GM12801 (cell line): ENCODE data around the gene IFRD2.

ENCODE experiments used
- TF ChIP-seq, protein P1 (sequence below): IDR thresholded peaks from one replicate; pipeline ENCODE4 v1.5.1; 2011; ENCODE audit warnings: control low read depth; ENCODE audit not compliant: insufficient read length; ENCODE audit errors: extremely low read depth

IFRD2 gene

DNA sequence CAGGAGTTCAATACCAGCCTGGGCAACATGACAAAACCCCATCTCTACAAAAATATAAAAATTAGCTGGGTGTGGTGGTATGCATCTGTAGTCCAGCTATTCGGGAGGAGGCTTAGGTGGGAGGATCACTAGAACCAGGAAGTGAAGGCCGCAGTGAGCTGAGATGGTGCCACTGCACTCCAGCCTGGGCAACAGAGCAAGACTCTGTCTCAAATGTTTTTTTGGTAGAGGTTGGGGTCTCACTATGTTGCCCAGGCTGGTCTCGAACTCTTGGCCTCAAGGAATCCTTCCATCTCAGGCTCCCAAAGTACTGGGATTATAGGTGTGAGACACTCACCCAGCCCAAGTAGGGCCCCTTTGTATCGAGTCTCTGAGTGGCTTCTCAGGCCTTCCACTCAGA is 1.9 kb upstream of the IFRD2 start:
- TF ChIP-seq, protein P1, sequence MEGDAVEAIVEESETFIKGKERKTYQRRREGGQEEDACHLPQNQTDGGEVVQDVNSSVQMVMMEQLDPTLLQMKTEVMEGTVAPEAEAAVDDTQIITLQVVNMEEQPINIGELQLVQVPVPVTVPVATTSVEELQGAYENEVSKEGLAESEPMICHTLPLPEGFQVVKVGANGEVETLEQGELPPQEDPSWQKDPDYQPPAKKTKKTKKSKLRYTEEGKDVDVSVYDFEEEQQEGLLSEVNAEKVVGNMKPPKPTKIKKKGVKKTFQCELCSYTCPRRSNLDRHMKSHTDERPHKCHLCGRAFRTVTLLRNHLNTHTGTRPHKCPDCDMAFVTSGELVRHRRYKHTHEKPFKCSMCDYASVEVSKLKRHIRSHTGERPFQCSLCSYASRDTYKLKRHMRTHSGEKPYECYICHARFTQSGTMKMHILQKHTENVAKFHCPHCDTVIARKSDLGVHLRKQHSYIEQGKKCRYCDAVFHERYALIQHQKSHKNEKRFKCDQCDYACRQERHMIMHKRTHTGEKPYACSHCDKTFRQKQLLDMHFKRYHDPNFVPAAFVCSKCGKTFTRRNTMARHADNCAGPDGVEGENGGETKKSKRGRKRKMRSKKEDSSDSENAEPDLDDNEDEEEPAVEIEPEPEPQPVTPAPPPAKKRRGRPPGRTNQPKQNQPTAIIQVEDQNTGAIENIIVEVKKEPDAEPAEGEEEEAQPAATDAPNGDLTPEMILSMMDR = no peak

DNA sequence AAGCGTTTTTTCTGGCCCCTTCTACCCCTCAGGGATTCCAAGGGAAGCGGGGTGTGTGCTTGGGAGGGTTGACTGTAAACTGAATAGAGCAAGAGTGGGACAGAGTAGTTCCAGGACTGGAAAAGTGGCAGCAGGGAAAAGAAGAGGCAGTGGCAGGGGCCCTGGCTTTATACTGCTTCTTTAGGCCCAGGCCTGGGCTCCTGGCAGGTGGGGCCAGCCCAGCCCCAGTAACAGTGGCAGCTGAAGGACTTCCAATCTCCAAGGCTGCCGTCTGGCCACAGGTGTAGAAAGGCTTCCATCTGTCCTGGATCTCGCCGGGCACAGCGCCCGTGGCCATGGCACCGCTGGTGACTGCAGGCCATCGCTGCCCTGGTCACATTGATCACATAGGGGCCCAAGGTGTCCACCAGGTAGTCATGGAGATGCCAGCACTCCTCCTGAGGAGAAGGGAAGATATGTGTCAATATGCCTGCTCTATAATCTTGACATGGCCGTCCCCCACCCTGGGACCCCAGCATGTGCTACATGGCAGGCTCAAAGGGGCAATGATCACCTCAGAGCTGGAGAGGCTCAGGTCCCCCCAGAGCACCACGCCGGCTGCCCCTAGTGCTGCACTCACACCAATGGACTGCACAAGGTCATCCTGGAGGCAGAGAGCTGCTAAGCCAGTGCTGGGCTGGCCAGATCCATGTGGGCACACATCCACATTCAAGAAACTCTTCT is 1.0 kb upstream of the IFRD2 start:
- TF ChIP-seq, protein P1 = no peak

DNA sequence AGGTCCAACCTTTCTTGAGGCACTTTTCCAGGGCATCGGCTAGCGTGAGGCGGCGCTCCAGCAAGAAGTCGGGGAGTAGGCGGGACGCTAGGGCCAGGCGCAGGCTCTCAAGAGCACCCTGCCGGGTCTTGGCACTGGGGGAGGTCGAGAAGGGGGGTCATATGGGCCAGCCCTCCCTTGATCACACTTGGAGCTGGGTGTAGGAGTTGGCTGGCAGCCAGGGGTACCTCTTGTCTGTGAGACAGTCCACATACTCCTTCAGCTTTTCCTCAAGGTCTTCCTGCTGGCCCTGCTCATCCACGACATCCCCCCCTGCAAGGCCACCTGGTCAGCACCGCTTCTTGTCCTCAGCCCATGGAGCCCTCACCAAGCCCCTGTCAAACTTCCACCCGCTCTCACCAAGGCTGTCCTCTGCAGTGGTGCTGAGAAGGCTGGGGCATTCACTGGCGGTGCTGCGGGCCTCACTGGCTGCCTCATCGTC is 2.0 kb downstream of the IFRD2 start:
- TF ChIP-seq, protein P1 = no peak

DNA sequence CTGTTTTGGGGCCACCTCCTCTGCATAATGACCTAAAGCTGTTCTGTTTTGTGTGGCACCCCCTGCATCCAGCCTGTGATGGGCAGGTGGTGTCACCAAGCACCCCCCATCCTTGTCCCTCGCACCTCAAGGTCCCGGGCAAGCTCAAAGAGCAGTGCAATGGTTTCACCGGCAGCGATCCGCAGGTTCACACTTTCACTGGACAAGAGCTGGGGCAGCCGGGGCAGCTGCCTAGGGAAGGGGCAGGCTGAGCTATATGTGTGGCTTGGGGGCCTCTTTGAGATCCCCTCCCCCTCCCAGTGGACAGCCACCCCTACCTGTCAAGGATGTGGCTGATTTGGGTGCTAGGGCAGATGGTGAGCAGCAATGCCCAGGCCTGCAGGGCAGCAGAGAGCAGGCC is 3.1 kb downstream of the IFRD2 start:
- TF ChIP-seq, protein P1 = no peak

DNA sequence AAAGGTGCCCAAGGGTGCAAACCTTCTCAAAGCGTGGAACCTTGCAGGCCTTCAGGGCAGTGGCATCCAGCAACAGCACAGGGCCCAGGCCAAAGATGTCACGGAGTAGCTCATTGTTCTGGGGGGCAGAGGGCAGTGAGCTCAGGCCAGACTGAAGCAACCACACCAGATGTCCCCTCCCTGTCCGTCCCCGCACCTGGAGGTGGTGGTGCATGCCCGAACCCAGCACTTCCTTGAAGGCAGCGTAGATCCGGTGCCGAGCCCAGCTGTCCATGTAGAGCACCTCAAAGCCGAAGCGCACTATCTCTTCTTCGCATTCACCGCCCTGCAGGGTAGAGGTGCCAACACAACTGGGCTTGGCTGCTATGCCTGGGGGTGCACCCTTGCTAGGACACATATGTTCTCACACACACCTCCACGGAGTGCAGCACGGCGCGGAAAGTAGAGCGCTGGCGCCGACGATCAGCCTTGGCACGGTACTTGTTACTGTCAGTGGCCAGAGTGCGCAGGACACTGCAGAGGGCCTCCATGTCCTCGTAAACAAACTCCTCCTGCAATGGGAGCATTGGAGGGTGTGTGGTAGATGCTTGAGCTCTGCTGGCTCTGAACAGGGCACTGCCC is 3.7 kb downstream of the IFRD2 start:
- TF ChIP-seq, protein P1 = no peak

DNA sequence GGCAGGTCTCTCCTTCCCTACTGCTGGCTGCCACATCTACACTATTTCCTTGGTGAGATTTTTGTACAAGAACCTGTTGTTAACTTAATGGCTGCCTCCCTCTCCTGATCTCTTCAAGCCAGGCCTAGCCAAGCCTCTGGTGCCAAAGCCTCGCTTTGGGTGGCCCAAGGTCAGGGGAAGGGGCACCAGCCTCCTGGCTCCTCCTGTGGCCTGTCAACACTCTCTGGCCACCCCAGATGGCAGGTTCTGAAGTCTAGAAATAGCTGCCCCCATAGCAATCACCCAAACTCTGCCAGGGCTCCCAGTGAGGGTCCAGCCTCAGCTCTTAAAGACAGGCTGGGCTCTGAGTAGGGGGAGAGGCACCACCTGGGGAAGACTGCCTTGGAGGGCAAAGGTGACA is 5.0 kb downstream of the IFRD2 start:
- TF ChIP-seq, protein P1 = no peak

DNA sequence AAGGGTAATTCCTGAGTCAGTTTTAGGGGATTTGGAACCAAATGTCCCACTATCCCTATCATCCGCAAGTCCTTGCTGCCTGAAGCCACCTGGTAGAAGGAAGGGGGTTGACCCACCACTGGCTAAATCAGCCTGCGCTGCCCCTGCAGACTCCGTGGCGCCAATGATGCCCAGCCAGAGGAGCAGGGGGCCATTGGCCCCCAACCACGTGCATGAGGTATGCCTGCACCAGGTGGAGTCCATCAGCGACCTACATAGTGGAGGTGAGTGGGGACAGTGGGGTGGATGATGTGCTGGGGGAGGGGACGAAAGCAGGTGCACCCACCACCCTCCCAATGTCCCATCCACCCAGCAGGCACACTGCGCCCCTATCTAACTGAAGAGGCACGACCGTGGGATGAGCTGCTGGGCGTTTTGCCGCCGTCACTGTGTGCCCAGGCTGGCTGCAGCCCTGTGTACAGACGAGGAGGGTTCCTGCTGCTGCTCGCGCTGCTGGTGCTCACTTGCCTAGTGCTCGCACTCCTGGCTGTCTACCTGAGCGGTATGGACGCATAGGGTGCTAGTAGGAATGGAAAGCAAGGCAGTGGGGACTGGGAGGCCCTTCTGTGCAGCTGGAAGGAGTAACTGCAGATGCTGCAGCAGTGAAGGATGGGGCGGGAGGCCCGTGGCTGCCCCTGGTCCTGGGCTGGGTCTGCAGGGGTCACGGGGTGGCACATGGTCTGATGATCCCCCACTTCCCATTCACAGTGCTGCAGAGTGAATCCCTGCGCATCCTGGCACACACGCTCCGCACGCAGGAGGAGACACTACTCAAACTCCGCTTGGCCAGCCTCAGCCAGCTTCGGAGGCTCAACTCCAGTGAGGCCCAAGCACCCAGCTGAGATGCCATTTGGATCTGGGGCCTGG is 5.7 kb downstream of the IFRD2 start:
- TF ChIP-seq, protein P1 = no peak
